ENCODE results near the gene DUS1L.
"Not testable (repeated sequence)": the region's sequence is repeated elsewhere in the genome, so short reads cannot be mapped to it uniquely, and the experiment has no call there.

Gene DUS1L

GRCh38 chr17:82049106-82049505 lies 16.5 kb downstream of the DUS1L start:
- H3K4me2 ChIP-seq (ENCODE audit: low read length): no peak overlapping the region
- no peaks in the 10 kb centered on the region for H3K9me3 ChIP-seq (replicated peaks; ENCODE audit: low read length)
- peaks cover 40% of the 10 kb centered on the region for H3K36me3 ChIP-seq (ENCODE audit: insufficient read depth, low read length)
- peaks cover 19% of the 10 kb centered on the region for H3K4me1 ChIP-seq (ENCODE audit: control insufficient read depth, insufficient read depth, low read length)
- H3K9ac ChIP-seq (ENCODE audit: low read depth, low read length): no peak overlapping the region
- H3K4me3 ChIP-seq (ENCODE audit: low read length): no peak overlapping the region
- H3K27me3 ChIP-seq (ENCODE audit: control insufficient read depth, insufficient read depth, low read length): no peaks in the 10 kb centered on the region

- no peak overlapping the region for H3K4me2 ChIP-seq (ENCODE audit: low read length)
- H3K9me3 ChIP-seq (replicated peaks; ENCODE audit: low read length): no peaks in the 10 kb centered on the region
- no peaks in the 10 kb centered on the region for H3K27me3 ChIP-seq (ENCODE audit: control insufficient read depth, insufficient read depth, low read length)
- H3K4me3 ChIP-seq (ENCODE audit: low read length): no peak overlapping the region
- no peak overlapping the region for H3K9ac ChIP-seq (ENCODE audit: low read depth, low read length)
- H3K4me1 ChIP-seq (ENCODE audit: control insufficient read depth, insufficient read depth, low read length): peaks cover 17% of the 10 kb centered on the region
- peaks cover 36% of the 10 kb centered on the region for H3K36me3 ChIP-seq (ENCODE audit: insufficient read depth, low read length)
These were observed 17.0 kb downstream of the DUS1L start for GRCh38 chr17:82048571-82048971.

- no peak overlapping the region for H3K4me2 ChIP-seq (ENCODE audit: low read length)
- H3K36me3 ChIP-seq (ENCODE audit: insufficient read depth, low read length): peaks cover 36% of the 10 kb centered on the region
- H3K9me3 ChIP-seq (replicated peaks; ENCODE audit: low read length): no peaks in the 10 kb centered on the region
- no peaks in the 10 kb centered on the region for H3K27me3 ChIP-seq (ENCODE audit: control insufficient read depth, insufficient read depth, low read length)
- H3K4me3 ChIP-seq (ENCODE audit: low read length): no peak overlapping the region
- peaks cover 12% of the 10 kb centered on the region for H3K4me1 ChIP-seq (ENCODE audit: control insufficient read depth, insufficient read depth, low read length)
- no peak overlapping the region for H3K9ac ChIP-seq (ENCODE audit: low read depth, low read length)
These were observed 17.6 kb downstream of the DUS1L start for GRCh38 chr17:82047914-82048570.

- H3K4me1 ChIP-seq (ENCODE audit: control insufficient read depth, insufficient read depth, low read length): peaks cover 6% of the 10 kb centered on the region
- peaks cover 36% of the 10 kb centered on the region for H3K36me3 ChIP-seq (ENCODE audit: insufficient read depth, low read length)
- no peaks in the 10 kb centered on the region for H3K9me3 ChIP-seq (replicated peaks; ENCODE audit: low read length)
- H3K27me3 ChIP-seq (ENCODE audit: control insufficient read depth, insufficient read depth, low read length): no peaks in the 10 kb centered on the region
- H3K9ac ChIP-seq (ENCODE audit: low read depth, low read length): no peak overlapping the region
- no peak overlapping the region for H3K4me3 ChIP-seq (ENCODE audit: low read length)
- H3K4me2 ChIP-seq (ENCODE audit: low read length): no peak overlapping the region
These were observed 18.2 kb downstream of the DUS1L start for GRCh38 chr17:82047379-82047778.

GRCh38 chr17:82046903-82047302 lies 18.7 kb downstream of the DUS1L start:
- Histone ChIP-seq H3K4me3 (ENCODE audit: low read length) (no peak overlapping the region), H3K27me3 (ENCODE audit: control insufficient read depth, insufficient read depth, low read length) (no peaks in the 10 kb centered on the region), H3K9ac (ENCODE audit: low read depth, low read length) (no peak overlapping the region), H3K4me2 (ENCODE audit: low read length) (no peak overlapping the region), H3K36me3 (ENCODE audit: insufficient read depth, low read length) (peaks cover 36% of the 10 kb centered on the region), H3K4me1 (ENCODE audit: control insufficient read depth, insufficient read depth, low read length) (peaks cover 6% of the 10 kb centered on the region), H3K9me3 (replicated peaks; ENCODE audit: low read length) (no peaks in the 10 kb centered on the region)

GRCh38 chr17:82045936-82046484 lies 19.6 kb downstream of the DUS1L start:
- H3K36me3 ChIP-seq (ENCODE audit: insufficient read depth, low read length): peaks cover 36% of the 10 kb centered on the region

GRCh38 chr17:82043507-82043906 lies 22.1 kb downstream of the DUS1L start:
- H3K4me1 ChIP-seq (ENCODE audit: control insufficient read depth, insufficient read depth, low read length): no peaks in the 10 kb centered on the region
- no peak overlapping the region for H3K4me2 ChIP-seq (ENCODE audit: low read length)
- no peak overlapping the region for H3K9ac ChIP-seq (ENCODE audit: low read depth, low read length)
- no peaks in the 10 kb centered on the region for H3K27me3 ChIP-seq (ENCODE audit: control insufficient read depth, insufficient read depth, low read length)
- peaks cover 18% of the 10 kb centered on the region for H3K36me3 ChIP-seq (ENCODE audit: insufficient read depth, low read length)
- no peak overlapping the region for H3K4me3 ChIP-seq (ENCODE audit: low read length)
- no peaks in the 10 kb centered on the region for H3K9me3 ChIP-seq (replicated peaks; ENCODE audit: low read length)

More at GRCh38 chr17:82045936-82046484, 19.6 kb downstream of the DUS1L start:
- Histone ChIP-seq H3K27me3 (ENCODE audit: control insufficient read depth, insufficient read depth, low read length) (no peaks in the 10 kb centered on the region), H3K9me3 (replicated peaks; ENCODE audit: low read length) (no peaks in the 10 kb centered on the region), H3K4me2 (ENCODE audit: low read length) (no peak overlapping the region), H3K4me1 (ENCODE audit: control insufficient read depth, insufficient read depth, low read length) (peaks cover 6% of the 10 kb centered on the region), H3K9ac (ENCODE audit: low read depth, low read length) (no peak overlapping the region), H3K4me3 (ENCODE audit: low read length) (no peak overlapping the region)

- H3K9me3 ChIP-seq (replicated peaks; ENCODE audit: low read length): no peaks in the 10 kb centered on the region
- H3K36me3 ChIP-seq (ENCODE audit: insufficient read depth, low read length): peaks cover 9% of the 10 kb centered on the region
- no peak overlapping the region for H3K9ac ChIP-seq (ENCODE audit: low read depth, low read length)
- no peak overlapping the region for H3K4me2 ChIP-seq (ENCODE audit: low read length)
- H3K4me3 ChIP-seq (ENCODE audit: low read length): no peak overlapping the region
- H3K27me3 ChIP-seq (ENCODE audit: control insufficient read depth, insufficient read depth, low read length): no peaks in the 10 kb centered on the region
- H3K4me1 ChIP-seq (ENCODE audit: control insufficient read depth, insufficient read depth, low read length): peaks cover 5% of the 10 kb centered on the region
These were observed 23.0 kb downstream of the DUS1L start for GRCh38 chr17:82042649-82043048.

GRCh38 chr17:82041144-82041814 lies 24.3 kb downstream of the DUS1L start:
- H3K27me3 ChIP-seq (ENCODE audit: control insufficient read depth, insufficient read depth, low read length): no peaks in the 10 kb centered on the region
- no peaks in the 10 kb centered on the region for H3K9me3 ChIP-seq (replicated peaks; ENCODE audit: low read length)
- H3K4me3 ChIP-seq (ENCODE audit: low read length): no peak overlapping the region
- H3K4me1 ChIP-seq (ENCODE audit: control insufficient read depth, insufficient read depth, low read length): peaks cover 12% of the 10 kb centered on the region
- no peak overlapping the region for H3K9ac ChIP-seq (ENCODE audit: low read depth, low read length)
- H3K4me2 ChIP-seq (ENCODE audit: low read length): no peak overlapping the region
- no peaks in the 10 kb centered on the region for H3K36me3 ChIP-seq (ENCODE audit: insufficient read depth, low read length)

- H3K4me2 ChIP-seq (ENCODE audit: low read length): no peak overlapping the region
- H3K9ac ChIP-seq (ENCODE audit: low read depth, low read length): no peak overlapping the region
- H3K36me3 ChIP-seq (ENCODE audit: insufficient read depth, low read length): no peaks in the 10 kb centered on the region
- H3K4me3 ChIP-seq (ENCODE audit: low read length): no peak overlapping the region
- H3K4me1 ChIP-seq (ENCODE audit: control insufficient read depth, insufficient read depth, low read length): peaks cover 15% of the 10 kb centered on the region
- H3K27me3 ChIP-seq (ENCODE audit: control insufficient read depth, insufficient read depth, low read length): no peaks in the 10 kb centered on the region
- H3K9me3 ChIP-seq (replicated peaks; ENCODE audit: low read length): no peaks in the 10 kb centered on the region
These were observed 25.8 kb downstream of the DUS1L start for GRCh38 chr17:82039695-82040299.

GRCh38 chr17:82038796-82039409 lies 26.7 kb downstream of the DUS1L start:
- not testable (repeated sequence) for H3K9ac ChIP-seq (ENCODE audit: low read depth, low read length); H3K27me3 ChIP-seq (ENCODE audit: control insufficient read depth, insufficient read depth, low read length); H3K4me2 ChIP-seq (ENCODE audit: low read length); H3K36me3 ChIP-seq (ENCODE audit: insufficient read depth, low read length); H3K9me3 ChIP-seq (replicated peaks; ENCODE audit: low read length); H3K4me3 ChIP-seq (ENCODE audit: low read length)
- peaks cover 15% of the 10 kb centered on the region for H3K4me1 ChIP-seq (ENCODE audit: control insufficient read depth, insufficient read depth, low read length)

Measured in skeletal muscle satellite cell (primary cell).